ENCODE results near the gene SOBP. TPM values are rescaled to one million over a fixed set of nuclear protein-coding genes. Genes with fewer than 3 reads are reported as not detected.
A peak's percentile ranks its signal among the peaks of the same experiment; 100 is the strongest.

Gene SOBP
- total RNA-seq, 1 experiment from 2014 or later = 10.1 TPM

- Mint-ChIP-seq H3K36me3 (no peaks in the 10 kb centered on the region), H3K4me3 (no peak overlapping the region), H3K9me3 (no peaks in the 10 kb centered on the region), H3K4me1 (peaks cover 67% of the 10 kb centered on the region), H3K27me3 (ENCODE audit: low read depth) (no peaks in the 10 kb centered on the region), H3K27ac (no peak overlapping the region)
- DNase-seq (ENCODE audit: low spot score) (no peak), ATAC-seq (peak; percentile 53)
- ChIA-PET POLR2A (interaction anchor here (1.0 kb wide), 1 partner anchor 167 kb away, joined by 3 read pairs; the partner anchor contains the start of gene PDSS2), CTCF (interaction anchor here (0.9 to 1.0 kb wide), 2 partner anchors 11 to 168 kb away, joined by 3 to 4 read pairs; partner anchors contain the start of gene PDSS2)
- no peak for TF ChIP-seq ZNF317 (CRISPR knock-in tag; IDR thresholded peaks at IDR 0.05; ENCODE audit: borderline replicate concordance, low read depth)
- TF ChIP-seq CREB1 (CRISPR knock-in tag; IDR thresholded peaks at IDR 0.05) = no peak
- no peak for TF ChIP-seq ZNF512 (CRISPR knock-in tag; IDR thresholded peaks at IDR 0.05; ENCODE audit: borderline replicate concordance)
- TF ChIP-seq JAZF1 (CRISPR knock-in tag; IDR thresholded peaks at IDR 0.05) = no peak
Observed at GRCh38 chr6:107626645-107627044, 136.7 kb downstream of the SOBP start.

- no peak overlapping the region for H3K27ac Mint-ChIP-seq
- TF ChIP-seq ZNF425 (CRISPR knock-in tag; conservative IDR thresholded peaks at IDR 0.05) = no peak
- TF ChIP-seq SMAD4 (CRISPR knock-in tag; IDR thresholded peaks at IDR 0.05) = no peak
- TF ChIP-seq ZNF416 (CRISPR knock-in tag; IDR thresholded peaks at IDR 0.05) = no peak
- TF ChIP-seq IRF1 (CRISPR knock-in tag; IDR thresholded peaks at IDR 0.05) = no peak
- TF ChIP-seq ATF6 (CRISPR knock-in tag; IDR thresholded peaks at IDR 0.05) = no peak
- TF ChIP-seq ZNF317 (CRISPR knock-in tag; IDR thresholded peaks at IDR 0.05; ENCODE audit: borderline replicate concordance, low read depth) = no peak
- TF ChIP-seq FOXP4 (CRISPR knock-in tag; IDR thresholded peaks at IDR 0.05) = no peak
- TF ChIP-seq ZNF396 (CRISPR knock-in tag; IDR thresholded peaks at IDR 0.05; ENCODE audit: borderline replicate concordance) = no peak
- no peak for TF ChIP-seq NFE2L1 (CRISPR knock-in tag; IDR thresholded peaks at IDR 0.05)
- no peak for TF ChIP-seq RELA (CRISPR knock-in tag; IDR thresholded peaks at IDR 0.05; ENCODE audit: borderline replicate concordance)
- no peak for TF ChIP-seq TCF7 (CRISPR knock-in tag; IDR thresholded peaks at IDR 0.05; ENCODE audit: low read depth)
- TF ChIP-seq USF2 (CRISPR knock-in tag; IDR thresholded peaks at IDR 0.05) = no peak
- ATAC-seq (no peak; the same call in 1 of the 2 replicates), DNase-seq (ENCODE audit: low spot score) (no peak)
- H3K27me3 Mint-ChIP-seq (ENCODE audit: low read depth) = peaks cover 9% of the 10 kb centered on the region
- peaks cover 55% of the 10 kb centered on the region for H3K4me1 Mint-ChIP-seq
- CTCF ChIA-PET = interaction anchor here (0.7 to 2.3 kb wide), 3 partner anchors 24 to 220 kb away, joined by 3 to 11 read pairs (median 4); no protein-coding TSS in a partner anchor
- POLR2A ChIA-PET = interaction anchor here (1.2 kb wide), 1 partner anchor 20 kb away, joined by 5 read pairs; no protein-coding TSS in a partner anchor
- no peaks in the 10 kb centered on the region for H3K9me3 Mint-ChIP-seq
- no peaks in the 10 kb centered on the region for H3K36me3 Mint-ChIP-seq
- H3K4me3 Mint-ChIP-seq = no peak overlapping the region
Observed at GRCh38 chr6:107627969-107628368, 138.1 kb downstream of the SOBP start.

Measured in WTC11 (cell line).